ENCODE data around the gene DCP1A.

Gene DCP1A

GRCh38 chr3:53248161-53248560, 99.2 kb downstream of the DCP1A start:
- Histone ChIP-seq H3K9me3 (ENCODE audit: insufficient read depth, low read length) (no peaks in the 10 kb centered on the region), H3K79me2 (ENCODE audit: insufficient read depth, low read length) (peaks cover 100% of the 10 kb centered on the region), H2AFZ (ENCODE audit: low read depth, low read length, severe bottlenecking) (no peak overlapping the region), H4K20me1 (ENCODE audit: low read depth, low read length) (peaks cover 9% of the 10 kb centered on the region; the same call in 1 of the 2 replicates), H3K4me3 (ENCODE audit: insufficient read depth, low read length, poor library complexity, severe bottlenecking) (no peak overlapping the region), H3K9ac (ENCODE audit: low read length) (no peak overlapping the region), H3K9me2 (replicated peaks; ENCODE audit: insufficient read depth, low read length) (no peaks in the 10 kb centered on the region), H3F3A (ENCODE audit: insufficient read depth) (0 out of 2 replicates have a peak, but pooled peaks cover 3% of the 10 kb centered on the region), H3K27ac (ENCODE audit: low read depth, low read length) (no peak overlapping the region), H3K27me3 (ENCODE audit: low read length) (no peaks in the 10 kb centered on the region), H3K4me2 (ENCODE audit: low read depth, low read length, poor library complexity, severe bottlenecking) (no peak overlapping the region), H3K36me3 (ENCODE audit: low read length) (no peaks in the 10 kb centered on the region)
- TF ChIP-seq, protein P1, sequence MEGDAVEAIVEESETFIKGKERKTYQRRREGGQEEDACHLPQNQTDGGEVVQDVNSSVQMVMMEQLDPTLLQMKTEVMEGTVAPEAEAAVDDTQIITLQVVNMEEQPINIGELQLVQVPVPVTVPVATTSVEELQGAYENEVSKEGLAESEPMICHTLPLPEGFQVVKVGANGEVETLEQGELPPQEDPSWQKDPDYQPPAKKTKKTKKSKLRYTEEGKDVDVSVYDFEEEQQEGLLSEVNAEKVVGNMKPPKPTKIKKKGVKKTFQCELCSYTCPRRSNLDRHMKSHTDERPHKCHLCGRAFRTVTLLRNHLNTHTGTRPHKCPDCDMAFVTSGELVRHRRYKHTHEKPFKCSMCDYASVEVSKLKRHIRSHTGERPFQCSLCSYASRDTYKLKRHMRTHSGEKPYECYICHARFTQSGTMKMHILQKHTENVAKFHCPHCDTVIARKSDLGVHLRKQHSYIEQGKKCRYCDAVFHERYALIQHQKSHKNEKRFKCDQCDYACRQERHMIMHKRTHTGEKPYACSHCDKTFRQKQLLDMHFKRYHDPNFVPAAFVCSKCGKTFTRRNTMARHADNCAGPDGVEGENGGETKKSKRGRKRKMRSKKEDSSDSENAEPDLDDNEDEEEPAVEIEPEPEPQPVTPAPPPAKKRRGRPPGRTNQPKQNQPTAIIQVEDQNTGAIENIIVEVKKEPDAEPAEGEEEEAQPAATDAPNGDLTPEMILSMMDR (IDR thresholded peaks at IDR 0.05; ENCODE audit: insufficient read depth, low read length, poor library complexity, severe bottlenecking), result no peak
- no peak for TF ChIP-seq EZH2phosphoT487 (conservative IDR thresholded peaks at IDR 0.05; ENCODE audit: low read length)

- H3K27me3 ChIP-seq (ENCODE audit: low read length), result no peaks in the 10 kb centered on the region
- H3K4me2 ChIP-seq (ENCODE audit: low read depth, low read length, poor library complexity, severe bottlenecking), result no peak overlapping the region
- H3K27ac ChIP-seq (ENCODE audit: low read depth, low read length), result no peak overlapping the region
- no peaks in the 10 kb centered on the region for H3K36me3 ChIP-seq (ENCODE audit: low read length)
- H3K9me3 ChIP-seq (ENCODE audit: insufficient read depth, low read length), result no peaks in the 10 kb centered on the region
- no peak overlapping the region for H2AFZ ChIP-seq (ENCODE audit: low read depth, low read length, severe bottlenecking)
- 0 out of 2 replicates have a peak, but pooled peaks cover 3% of the 10 kb centered on the region for H3F3A ChIP-seq (ENCODE audit: insufficient read depth)
- no peaks in the 10 kb centered on the region for H3K9me2 ChIP-seq (replicated peaks; ENCODE audit: insufficient read depth, low read length)
- peaks cover 9% of the 10 kb centered on the region; the same call in 1 of the 2 replicates for H4K20me1 ChIP-seq (ENCODE audit: low read depth, low read length)
- no peak for TF ChIP-seq EZH2phosphoT487 (conservative IDR thresholded peaks at IDR 0.05; ENCODE audit: low read length)
- TF ChIP-seq, protein P1 (IDR thresholded peaks at IDR 0.05; ENCODE audit: insufficient read depth, low read length, poor library complexity, severe bottlenecking), result no peak
- H3K4me3 ChIP-seq (ENCODE audit: insufficient read depth, low read length, poor library complexity, severe bottlenecking), result no peak overlapping the region
- no peak overlapping the region for H3K9ac ChIP-seq (ENCODE audit: low read length)
- H3K79me2 ChIP-seq (ENCODE audit: insufficient read depth, low read length), result peaks cover 100% of the 10 kb centered on the region
Measured at GRCh38 chr3:53247619-53248018, 99.7 kb downstream of the DCP1A start.

GRCh38 chr3:53244271-53244670, 103.1 kb downstream of the DCP1A start:
- no peaks in the 10 kb centered on the region; the same call in 1 of the 2 replicates for H3K36me3 ChIP-seq (ENCODE audit: low read length)
- no peaks in the 10 kb centered on the region for H3K9me3 ChIP-seq (ENCODE audit: insufficient read depth, low read length)
- no peak overlapping the region for H3K27ac ChIP-seq (ENCODE audit: low read depth, low read length)
- H3K4me2 ChIP-seq (ENCODE audit: low read depth, low read length, poor library complexity, severe bottlenecking), result no peak overlapping the region
- H3K79me2 ChIP-seq (ENCODE audit: insufficient read depth, low read length), result peaks cover 82% of the 10 kb centered on the region
- 0 out of 2 replicates have a peak, but pooled peaks cover 3% of the 10 kb centered on the region for H3F3A ChIP-seq (ENCODE audit: insufficient read depth)
- H2AFZ ChIP-seq (ENCODE audit: low read depth, low read length, severe bottlenecking), result no peak overlapping the region
- H3K27me3 ChIP-seq (ENCODE audit: low read length), result no peaks in the 10 kb centered on the region
- no peak for TF ChIP-seq EZH2phosphoT487 (conservative IDR thresholded peaks at IDR 0.05; ENCODE audit: low read length)
- TF ChIP-seq, protein P1 (IDR thresholded peaks at IDR 0.05; ENCODE audit: insufficient read depth, low read length, poor library complexity, severe bottlenecking), result no peak
- no peaks in the 10 kb centered on the region for H3K9me2 ChIP-seq (replicated peaks; ENCODE audit: insufficient read depth, low read length)
- no peak overlapping the region for H3K9ac ChIP-seq (ENCODE audit: low read length)
- H4K20me1 ChIP-seq (ENCODE audit: low read depth, low read length), result peaks cover 10% of the 10 kb centered on the region; the same call in 1 of the 2 replicates
- H3K4me3 ChIP-seq (ENCODE audit: insufficient read depth, low read length, poor library complexity, severe bottlenecking), result no peak overlapping the region
